Measurements from ENCODE around the gene NAXE.

DNA sequence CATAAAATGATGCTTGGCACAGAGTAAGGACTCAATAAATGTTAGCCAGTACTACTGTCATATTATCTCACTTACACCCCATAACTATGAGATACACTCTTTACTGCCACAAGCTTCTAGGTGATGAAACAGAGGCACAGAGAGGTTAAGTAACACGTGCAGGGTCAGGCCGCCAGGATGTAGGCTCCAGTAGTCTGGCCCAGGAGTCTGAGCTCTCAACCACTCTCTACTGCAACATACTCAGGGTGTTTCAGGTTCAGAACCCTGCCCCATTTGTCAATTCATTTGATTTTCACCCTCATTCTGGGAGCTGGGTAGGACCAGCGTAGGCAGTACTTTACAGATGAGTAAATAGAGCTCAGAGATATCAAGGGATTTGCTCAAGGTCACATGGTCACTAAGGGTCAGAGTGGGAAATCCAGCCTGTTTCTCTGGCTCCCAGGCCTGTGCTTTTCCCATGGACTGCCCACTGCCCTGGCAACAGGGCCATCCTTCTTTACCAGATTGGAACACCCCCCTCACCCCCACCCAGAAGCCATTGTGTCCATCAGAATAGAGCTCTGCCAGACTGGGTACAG is 40.4 kb upstream of the NAXE start:
- TF ChIP-seq, protein P1, sequence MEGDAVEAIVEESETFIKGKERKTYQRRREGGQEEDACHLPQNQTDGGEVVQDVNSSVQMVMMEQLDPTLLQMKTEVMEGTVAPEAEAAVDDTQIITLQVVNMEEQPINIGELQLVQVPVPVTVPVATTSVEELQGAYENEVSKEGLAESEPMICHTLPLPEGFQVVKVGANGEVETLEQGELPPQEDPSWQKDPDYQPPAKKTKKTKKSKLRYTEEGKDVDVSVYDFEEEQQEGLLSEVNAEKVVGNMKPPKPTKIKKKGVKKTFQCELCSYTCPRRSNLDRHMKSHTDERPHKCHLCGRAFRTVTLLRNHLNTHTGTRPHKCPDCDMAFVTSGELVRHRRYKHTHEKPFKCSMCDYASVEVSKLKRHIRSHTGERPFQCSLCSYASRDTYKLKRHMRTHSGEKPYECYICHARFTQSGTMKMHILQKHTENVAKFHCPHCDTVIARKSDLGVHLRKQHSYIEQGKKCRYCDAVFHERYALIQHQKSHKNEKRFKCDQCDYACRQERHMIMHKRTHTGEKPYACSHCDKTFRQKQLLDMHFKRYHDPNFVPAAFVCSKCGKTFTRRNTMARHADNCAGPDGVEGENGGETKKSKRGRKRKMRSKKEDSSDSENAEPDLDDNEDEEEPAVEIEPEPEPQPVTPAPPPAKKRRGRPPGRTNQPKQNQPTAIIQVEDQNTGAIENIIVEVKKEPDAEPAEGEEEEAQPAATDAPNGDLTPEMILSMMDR (IDR thresholded peaks at IDR 0.05; ENCODE audit: poor library complexity, severe bottlenecking), result no peak
- TF ChIP-seq RAD21 (conservative IDR thresholded peaks at IDR 0.05), result no peak
- no peak for TF ChIP-seq EZH2 (IDR thresholded peaks at IDR 0.05; ENCODE audit: borderline replicate concordance, insufficient read depth, low read length, poor library complexity, severe bottlenecking)
- TF ChIP-seq SMC3 (conservative IDR thresholded peaks at IDR 0.05; ENCODE audit: poor library complexity), result no peak
- no peak for TF ChIP-seq EP300 (conservative IDR thresholded peaks at IDR 0.05; ENCODE audit: poor library complexity, severe bottlenecking)
- no peak for TF ChIP-seq POLR2AphosphoS5 (IDR thresholded peaks at IDR 0.05)
- TF ChIP-seq MXI1 (conservative IDR thresholded peaks at IDR 0.05; ENCODE audit: poor library complexity, severe bottlenecking), result no peak
- no peak for TF ChIP-seq TAF1 (IDR thresholded peaks at IDR 0.05; ENCODE audit: low read depth)

Data from neural cell (in vitro differentiated cells).